Measurements from ENCODE around the gene TMEM222. TPM values are rescaled to one million over a fixed set of nuclear protein-coding genes. Genes with fewer than 3 reads are reported as not detected.

Gene TMEM222
- total and polyA plus RNA-seq, 2 of the 4 experiments (the other 2 are of a cell fraction), result 19.9 to 54.1 TPM

- H3K36me3 ChIP-seq (ENCODE audit: control insufficient read depth, insufficient read depth, low read length), result peaks cover 34% of the 10 kb centered on the region
- no peak overlapping the region for H2BK120ac ChIP-seq (ENCODE audit: low read depth, low read length)
- no peak for ATAC-seq (ENCODE audit: low read depth)
- H3K56ac ChIP-seq (ENCODE audit: extremely low read depth, insufficient read depth, low read length), result no peak overlapping the region
- H3K9me1 ChIP-seq (ENCODE audit: insufficient read depth, low read length), result peaks cover 18% of the 10 kb centered on the region
- 97% methylated on average over 6 of the region's 26 CpGs; no CpG with 5 or more reads in 1 of the 2 experiments for WGBS, 2 experiments (ENCODE audit: extremely low coverage in 2 of 2, insufficient read length in 1 of 2)
- peak overlapping the region; percentile 33; the same call in 1 of the 2 replicates for H2AK5ac ChIP-seq (ENCODE audit: low read depth, low read length)
- H3K14ac ChIP-seq (replicated peaks; ENCODE audit: low read depth, low read length), result no peak overlapping the region
- intact Hi-C loops (cut with micrococcal nuclease), result no loop called here
- H2AK9ac ChIP-seq (replicated peaks; ENCODE audit: low read depth, low read length, poor library complexity), result peak overlapping the region; percentile 93
- no peak overlapping the region for H3K27ac ChIP-seq (ENCODE audit: insufficient read depth, low read length)
- BruUV-seq (replicated peaks), result no TSS peak
- no peak overlapping the region; the same call in 1 of the 2 replicates for H3K4ac ChIP-seq (ENCODE audit: low read depth, low read length)
- H3K27me3 ChIP-seq (ENCODE audit: control insufficient read depth, insufficient read depth, low read length), result no peaks in the 10 kb centered on the region
- no peak for DNase-seq
- H4K91ac ChIP-seq (ENCODE audit: insufficient read depth, low read depth, low read length), result peak overlapping the region; percentile 5; the same call in 1 of the 2 replicates
- H4K20me1 ChIP-seq (ENCODE audit: insufficient read depth, low read length), result peaks cover 2% of the 10 kb centered on the region; the same call in 1 of the 2 replicates
- no peak overlapping the region for H2BK5ac ChIP-seq (ENCODE audit: low read depth, low read length, poor library complexity, severe bottlenecking)
- H3K9me3 ChIP-seq (ENCODE audit: control insufficient read depth, insufficient read depth, low read length), result no peaks in the 10 kb centered on the region
- H2BK20ac ChIP-seq (ENCODE audit: low read depth, low read length), result no peak overlapping the region
- ChIA-PET CTCF (no interaction called here), POLR2A (ENCODE audit: unreplicated experiment) (no interaction called here)
- peaks cover 11% of the 10 kb centered on the region for H3K4me1 ChIP-seq (ENCODE audit: control insufficient read depth, insufficient read depth, low read length)
- no peak overlapping the region for H3K4me2 ChIP-seq (ENCODE audit: low read depth, low read length)
- no peak overlapping the region for H2AFZ ChIP-seq (replicated peaks; ENCODE audit: low read length, poor library complexity)
- no peak overlapping the region for H2BK15ac ChIP-seq (ENCODE audit: low read depth, low read length)
- dilution Hi-C loops (cut with HindIII; ENCODE audit: low sequenced_read_pairs, unreplicated experiment), result no loop called here
- in situ Hi-C loops (cut with MboI; ENCODE audit: low sequenced_read_pairs), result no loop called here
- H4K5ac ChIP-seq (ENCODE audit: low read depth, low read length), result no peak overlapping the region
- H3K23ac ChIP-seq (ENCODE audit: low read depth, low read length), result no peak overlapping the region
- H3K9ac ChIP-seq (ENCODE audit: low read depth, low read length), result no peak overlapping the region
- H4K8ac ChIP-seq (ENCODE audit: low read depth in 2 of 2, low read length in 2 of 2), result no peak overlapping the region; a peak in 2 of 4 replicates
- H3K79me1 ChIP-seq (ENCODE audit: low read depth in 1 of 2, low read length in 2 of 2), result peaks cover 6 to 24% of the 10 kb centered on the region in 2 experiments; a peak in 3 of 4 replicates
- H3K4me3 ChIP-seq (ENCODE audit: insufficient read depth, low read depth, low read length), result no peak overlapping the region
- H3K18ac ChIP-seq (ENCODE audit: low read depth, low read length), result no peak overlapping the region
- no peak for TF ChIP-seq FOS (IDR thresholded peaks at IDR 0.05; ENCODE audit: low read depth, low read length)
- no peak for TF ChIP-seq SMC3 (IDR thresholded peaks at IDR 0.05; ENCODE audit: low read depth, low read length)
- TF ChIP-seq BHLHE40 (IDR thresholded peaks at IDR 0.05; ENCODE audit: low read depth, low read length), result no peak
- TF ChIP-seq CHD1 (IDR thresholded peaks at IDR 0.05; ENCODE audit: low read depth, low read length), result no peak
- TF ChIP-seq RCOR1 (IDR thresholded peaks at IDR 0.05; ENCODE audit: insufficient replicate concordance, low read length), result no peak
- TF ChIP-seq USF2 (IDR thresholded peaks at IDR 0.05; ENCODE audit: low read depth, low read length), result no peak
- TF ChIP-seq POLR2A (IDR thresholded peaks at IDR 0.05; ENCODE audit: low read depth, low read length), result no peak
- TF ChIP-seq, protein P1, sequence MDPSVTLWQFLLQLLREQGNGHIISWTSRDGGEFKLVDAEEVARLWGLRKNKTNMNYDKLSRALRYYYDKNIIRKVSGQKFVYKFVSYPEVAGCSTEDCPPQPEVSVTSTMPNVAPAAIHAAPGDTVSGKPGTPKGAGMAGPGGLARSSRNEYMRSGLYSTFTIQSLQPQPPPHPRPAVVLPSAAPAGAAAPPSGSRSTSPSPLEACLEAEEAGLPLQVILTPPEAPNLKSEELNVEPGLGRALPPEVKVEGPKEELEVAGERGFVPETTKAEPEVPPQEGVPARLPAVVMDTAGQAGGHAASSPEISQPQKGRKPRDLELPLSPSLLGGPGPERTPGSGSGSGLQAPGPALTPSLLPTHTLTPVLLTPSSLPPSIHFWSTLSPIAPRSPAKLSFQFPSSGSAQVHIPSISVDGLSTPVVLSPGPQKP (IDR thresholded peaks at IDR 0.05; ENCODE audit: borderline replicate concordance, low read depth, low read length), result no peak
- TF ChIP-seq MAZ (IDR thresholded peaks at IDR 0.05; ENCODE audit: borderline replicate concordance, low read depth, low read length), result no peak
- no peak for TF ChIP-seq MAFK (IDR thresholded peaks at IDR 0.05; ENCODE audit: low read depth, low read length)
- no peak for TF ChIP-seq RFX5 (IDR thresholded peaks at IDR 0.05; ENCODE audit: low read depth, low read length)
- TF ChIP-seq MXI1 (IDR thresholded peaks at IDR 0.05; ENCODE audit: borderline replicate concordance, low read depth, low read length), result no peak
- no peak for TF ChIP-seq RAD21 (IDR thresholded peaks at IDR 0.05; ENCODE audit: low read length)
- TF ChIP-seq CTCF (conservative IDR thresholded peaks at IDR 0.05; ENCODE audit: low read depth, low read length), result no peak
Observed at GRCh38 chr1:27363766-27364695, 42.1 kb downstream of the TMEM222 start.

Measured in IMR-90 (cell line).